Lower leg skin (tissue), 4 donors: Measurements from ENCODE around the gene PDK1. TPM values are rescaled to one million over a fixed set of nuclear protein-coding genes. Genes with fewer than 3 reads are reported as not detected.

ENCODE experiments used
- DNase-seq, 2 donors: peaks; one replicate each; pipeline ENCODE4 v3.0.0-alpha.2; 2019; ENCODE audit warnings: low spot score in 2 of 2
- H3K4me3 ChIP-seq: fragments of 200-600 bp; sonication (generic); 2 replicates; pipeline ENCODE4 v1.5.1; 2017; ENCODE audit warnings: mild to moderate bottlenecking, low read depth; ENCODE audit not compliant: poor library complexity, severe bottlenecking
- CTCF ChIP-seq, 3 donors: fragments of 450-650 bp; IDR thresholded peaks; one replicate each; pipeline ENCODE4 v1.5.1; 2016; ENCODE audit warnings: antibody characterized with exemption in 3 of 3, mild to moderate bottlenecking in 3 of 3, moderate library complexity in 2 of 3
- POLR2A ChIP-seq, 2 donors: fragments of 450-650 bp; IDR thresholded peaks; one replicate each; pipeline ENCODE4 v1.6.1; 2016 to 2017; ENCODE audit warnings: antibody characterized with exemption in 2 of 2, mild to moderate bottlenecking in 1 of 2, moderate library complexity in 1 of 2
- WGBS, 2 donors: methylation state at CpG; one replicate each; pipeline ENCODE4 v1.1.5; 2018; 5-methylcytosine and 5-hydroxymethylcytosine counted together
- intact Hi-C: fragments of 100-400 bp; cut with DNase I; formaldehyde crosslinking; loops from one replicate; pipeline ENCODE4 v1.15.0; 2023; ENCODE audit warnings: low total_unique reads
- total RNA-seq, 4 donors: library from RNA; depleted of rRNA; stranded (reverse); fragments of >200 nt; gene quantifications; one replicate each; pipeline ENCODE4 v1.1.0, GENCODE V29; 2016

Gene PDK1
- total RNA-seq, 4 donors from 2014 or later = 34.8 to 117 (median 54.8) TPM

- 82 to 91% methylated on average over 5 of the region's 5 CpGs for WGBS, 2 donors
- intact Hi-C loops = no loop called here
- TF ChIP-seq CTCF (IDR thresholded peaks at IDR 0.05) = no peak
- TF ChIP-seq POLR2A (IDR thresholded peaks at IDR 0.05) = no peak
- no peak for DNase-seq
- no peak overlapping the region for H3K4me3 ChIP-seq
Measured at GRCh38 chr2:172655838-172656573, 100.1 kb downstream of the PDK1 start.

Other genes starting within 250 kb of the PDK1 start
- gene ITGA6, start 128.5 kb upstream of the PDK1 start, total RNA-seq = 100 to 1,000 TPM in 3 of 4 donors, 10 to 100 TPM in 1; 93.3 to 153 (median 128) TPM
- 10 to 100 TPM; 15.5 to 25.8 (median 25.0) TPM for gene RAPGEF4, start 179.8 kb downstream of the PDK1 start, total RNA-seq